Activated CD8-positive, alpha-beta memory T cell treated with anti-CD3 and anti-CD28 coated beads, Interleukin-2, amount 10 ng/mL, durations not matched to agents 7 days and 5 days (primary cell): ENCODE data around the gene FCAR. TPM values are rescaled to one million over a fixed set of nuclear protein-coding genes. Genes with fewer than 3 reads are reported as not detected.
"Not testable (repeated sequence)": the region's sequence is repeated elsewhere in the genome, so short reads cannot be mapped to it uniquely, and the experiment has no call there.

Source experiments
- ATAC-seq: fragments of 150-1000 bp; cut with Tn5 transposase; one replicate; pipeline ENCODE4 v1.10.0; 2021; ENCODE audit warnings: moderate library complexity
- CTCF ChIA-PET: fragments of 350-600 bp; sonication (Branson Sonifier 250); formaldehyde crosslinking; loops from one replicate; lab custom pipeline; 2021; ENCODE audit warnings: antibody characterized with exemption; lab: Charles Lee
- DNase-seq: peaks from one replicate; pipeline ENCODE4 v3.0.0-alpha.2; 2020
- H3K27ac Mint-ChIP-seq: one replicate; pipeline ENCODE4 v1.8.0; 2021; ENCODE audit warnings: mild to moderate bottlenecking, mixed read lengths
- H3K27me3 Mint-ChIP-seq: one replicate; pipeline ENCODE4 v1.8.0; 2021; ENCODE audit warnings: mixed read lengths
- H3K36me3 Mint-ChIP-seq: one replicate; pipeline ENCODE4 v1.8.0; 2021; ENCODE audit warnings: mild to moderate bottlenecking, mixed read lengths
- H3K4me1 Mint-ChIP-seq: one replicate; pipeline ENCODE4 v1.8.0; 2021; ENCODE audit warnings: mixed read lengths
- H3K4me3 Mint-ChIP-seq: one replicate; pipeline ENCODE4 v1.8.0; 2021; ENCODE audit warnings: mild to moderate bottlenecking, moderate library complexity, mixed read lengths
- H3K9me3 Mint-ChIP-seq: one replicate; pipeline ENCODE4 v1.8.0; 2022; ENCODE audit warnings: low read depth, mixed read lengths
- total RNA-seq, 2 experiments: library from RNA; stranded (reverse); gene quantifications; one replicate each; pipeline ENCODE4 v1.2.3, GENCODE V29; 2021

FCAR gene
- total RNA-seq = not detected

- H3K27ac Mint-ChIP-seq = no peak within 1 kb of the TSS
- ATAC-seq (no peak), DNase-seq (no peak)
- H3K9me3 Mint-ChIP-seq = no peaks in the 10 kb centered on the region
- H3K4me3 Mint-ChIP-seq = no peak within 1 kb of the TSS
- peaks cover 16% of the 10 kb centered on the region for H3K27me3 Mint-ChIP-seq
- no peaks in the 10 kb centered on the region for H3K36me3 Mint-ChIP-seq
- H3K4me1 Mint-ChIP-seq = peaks cover 3% of the 10 kb centered on the region
- CTCF ChIA-PET = interaction anchor here (0.6 kb wide), 1 partner anchor 57 kb away, joined by 3 read pairs; no protein-coding TSS in a partner anchor
Observed at GRCh38 chr19:54873990-54874389, at the start of gene FCAR. TSS of gene FCAR (plus strand) at chr19:54874235. CDS start at chr19:54874290, 55 bp downstream.

- ATAC-seq, H3K36me3 Mint-ChIP-seq, H3K4me3 Mint-ChIP-seq, H3K27ac Mint-ChIP-seq, CTCF ChIA-PET, H3K9me3 Mint-ChIP-seq, DNase-seq, H3K4me1 Mint-ChIP-seq, H3K27me3 Mint-ChIP-seq: not testable (repeated sequence)
Observed at GRCh38 chr19:54824416-54824815, 49.6 kb upstream of the FCAR start.

GRCh38 chr19:54825326-54825725 lies 48.7 kb upstream of the FCAR start:
- ATAC-seq, CTCF ChIA-PET, H3K4me1 Mint-ChIP-seq, H3K27me3 Mint-ChIP-seq, DNase-seq, H3K27ac Mint-ChIP-seq, H3K9me3 Mint-ChIP-seq, H3K36me3 Mint-ChIP-seq, H3K4me3 Mint-ChIP-seq: not testable (repeated sequence)

- CTCF ChIA-PET, ATAC-seq, H3K27me3 Mint-ChIP-seq, H3K36me3 Mint-ChIP-seq, H3K9me3 Mint-ChIP-seq, H3K4me3 Mint-ChIP-seq, H3K4me1 Mint-ChIP-seq, H3K27ac Mint-ChIP-seq, DNase-seq: not testable (repeated sequence)
Observed at GRCh38 chr19:54828064-54828463, 46.0 kb upstream of the FCAR start.

GRCh38 chr19:54832496-54832895 lies 41.5 kb upstream of the FCAR start, which contains the start of gene KIR2DS4:
TSS of gene KIR2DS4 (plus strand) at chr19:54832676.
- H3K4me1 Mint-ChIP-seq, H3K27me3 Mint-ChIP-seq, H3K36me3 Mint-ChIP-seq, H3K27ac Mint-ChIP-seq, H3K4me3 Mint-ChIP-seq, ATAC-seq, DNase-seq, CTCF ChIA-PET, H3K9me3 Mint-ChIP-seq: not testable (repeated sequence)

- CTCF ChIA-PET, ATAC-seq, H3K4me3 Mint-ChIP-seq, H3K27me3 Mint-ChIP-seq, H3K9me3 Mint-ChIP-seq, DNase-seq, H3K4me1 Mint-ChIP-seq, H3K36me3 Mint-ChIP-seq, H3K27ac Mint-ChIP-seq: not testable (repeated sequence)
Observed at GRCh38 chr19:54835126-54835525, 38.9 kb upstream of the FCAR start.

- CTCF ChIA-PET, DNase-seq, H3K27ac Mint-ChIP-seq, H3K27me3 Mint-ChIP-seq, H3K9me3 Mint-ChIP-seq, H3K4me1 Mint-ChIP-seq, H3K4me3 Mint-ChIP-seq, ATAC-seq, H3K36me3 Mint-ChIP-seq: not testable (repeated sequence)
Observed at GRCh38 chr19:54837522-54837921, 36.5 kb upstream of the FCAR start.

- H3K4me3 Mint-ChIP-seq, H3K36me3 Mint-ChIP-seq, CTCF ChIA-PET, H3K9me3 Mint-ChIP-seq, ATAC-seq, H3K27ac Mint-ChIP-seq, H3K4me1 Mint-ChIP-seq, DNase-seq, H3K27me3 Mint-ChIP-seq: not testable (repeated sequence)
Observed at GRCh38 chr19:54843171-54843570, 30.9 kb upstream of the FCAR start.

GRCh38 chr19:54850061-54850640 lies 23.9 kb upstream of the FCAR start, which contains the start of gene KIR3DL2:
TSS of gene KIR3DL2 (plus strand) at chr19:54850443. CDS start at chr19:54850476, 33 bp downstream.
- H3K36me3 Mint-ChIP-seq, DNase-seq, H3K4me1 Mint-ChIP-seq, H3K9me3 Mint-ChIP-seq, H3K27me3 Mint-ChIP-seq, CTCF ChIA-PET, H3K27ac Mint-ChIP-seq, ATAC-seq, H3K4me3 Mint-ChIP-seq: not testable (repeated sequence)

- CTCF ChIA-PET = no interaction called here
- DNase-seq (no peak), ATAC-seq (no peak)
- H3K36me3 Mint-ChIP-seq = no peaks in the 10 kb centered on the region
- H3K27ac Mint-ChIP-seq = no peak overlapping the region
- H3K27me3 Mint-ChIP-seq = no peaks in the 10 kb centered on the region
- H3K4me1 Mint-ChIP-seq = no peaks in the 10 kb centered on the region
- H3K4me3 Mint-ChIP-seq = no peak overlapping the region
- H3K9me3 Mint-ChIP-seq = no peaks in the 10 kb centered on the region
Observed at GRCh38 chr19:54850930-54851329, 23.1 kb upstream of the FCAR start.

GRCh38 chr19:54851353-54851752 lies 22.7 kb upstream of the FCAR start:
- Mint-ChIP-seq H3K4me1 (no peaks in the 10 kb centered on the region), H3K4me3 (no peak overlapping the region), H3K27ac (no peak overlapping the region), H3K36me3 (no peaks in the 10 kb centered on the region), H3K27me3 (no peaks in the 10 kb centered on the region), H3K9me3 (no peaks in the 10 kb centered on the region)
- CTCF ChIA-PET = no interaction called here
- DNase-seq (no peak), ATAC-seq (no peak)

GRCh38 chr19:54855241-54855640 lies 18.8 kb upstream of the FCAR start:
- ATAC-seq, CTCF ChIA-PET, H3K27me3 Mint-ChIP-seq, H3K27ac Mint-ChIP-seq, H3K4me1 Mint-ChIP-seq, H3K9me3 Mint-ChIP-seq, H3K4me3 Mint-ChIP-seq, DNase-seq, H3K36me3 Mint-ChIP-seq: not testable (repeated sequence)

GRCh38 chr19:54858476-54858875 lies 15.6 kb upstream of the FCAR start:
- H3K27ac Mint-ChIP-seq, H3K4me1 Mint-ChIP-seq, H3K4me3 Mint-ChIP-seq, ATAC-seq, CTCF ChIA-PET, DNase-seq, H3K36me3 Mint-ChIP-seq, H3K27me3 Mint-ChIP-seq, H3K9me3 Mint-ChIP-seq: not testable (repeated sequence)

GRCh38 chr19:54859421-54859820 lies 14.6 kb upstream of the FCAR start:
- H3K4me3 Mint-ChIP-seq, H3K9me3 Mint-ChIP-seq, H3K27ac Mint-ChIP-seq, DNase-seq, CTCF ChIA-PET, H3K36me3 Mint-ChIP-seq, ATAC-seq, H3K4me1 Mint-ChIP-seq, H3K27me3 Mint-ChIP-seq: not testable (repeated sequence)
